ENCODE data around the gene TRAFD1.

DNA sequence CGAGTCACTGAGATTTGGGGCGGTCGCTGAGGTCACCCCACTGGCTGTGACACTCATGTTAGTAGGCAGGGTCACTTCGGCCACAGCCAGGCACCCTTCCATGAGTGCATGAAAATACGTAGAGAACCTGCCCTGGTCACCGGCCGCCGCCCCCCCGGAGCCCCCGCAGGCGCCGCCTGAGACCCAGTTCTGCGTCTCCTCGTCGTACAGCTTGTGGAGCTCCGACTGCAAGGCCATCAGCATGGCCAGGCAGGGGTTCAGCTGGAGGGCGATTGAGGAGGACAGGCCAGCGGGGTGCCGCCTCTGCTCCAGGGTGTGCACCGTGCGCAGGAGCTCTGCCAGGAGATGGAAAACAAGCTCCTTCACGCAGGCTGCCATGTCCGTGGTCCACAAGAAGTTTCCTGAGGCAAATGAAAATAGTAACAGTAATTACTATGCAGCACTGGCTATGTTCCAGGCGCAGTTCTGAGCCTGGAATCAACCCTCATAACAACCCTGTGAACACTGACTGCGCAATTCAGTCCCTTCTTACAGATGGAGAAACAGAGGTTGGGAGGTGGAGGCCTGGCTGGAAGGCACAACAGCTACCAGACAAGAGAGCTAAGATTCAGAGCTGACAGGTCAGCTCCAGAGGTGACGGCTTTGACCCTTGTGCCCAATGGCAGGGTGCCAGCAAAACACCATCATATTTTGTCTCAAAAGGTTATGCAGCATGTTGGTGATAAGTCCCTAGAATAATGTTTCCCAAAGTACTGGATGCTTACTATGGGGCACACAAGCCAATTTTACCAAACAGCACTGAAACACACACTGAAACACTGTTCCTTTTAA is 59.9 kb downstream of the TRAFD1 start:
- TF ChIP-seq, protein P1, sequence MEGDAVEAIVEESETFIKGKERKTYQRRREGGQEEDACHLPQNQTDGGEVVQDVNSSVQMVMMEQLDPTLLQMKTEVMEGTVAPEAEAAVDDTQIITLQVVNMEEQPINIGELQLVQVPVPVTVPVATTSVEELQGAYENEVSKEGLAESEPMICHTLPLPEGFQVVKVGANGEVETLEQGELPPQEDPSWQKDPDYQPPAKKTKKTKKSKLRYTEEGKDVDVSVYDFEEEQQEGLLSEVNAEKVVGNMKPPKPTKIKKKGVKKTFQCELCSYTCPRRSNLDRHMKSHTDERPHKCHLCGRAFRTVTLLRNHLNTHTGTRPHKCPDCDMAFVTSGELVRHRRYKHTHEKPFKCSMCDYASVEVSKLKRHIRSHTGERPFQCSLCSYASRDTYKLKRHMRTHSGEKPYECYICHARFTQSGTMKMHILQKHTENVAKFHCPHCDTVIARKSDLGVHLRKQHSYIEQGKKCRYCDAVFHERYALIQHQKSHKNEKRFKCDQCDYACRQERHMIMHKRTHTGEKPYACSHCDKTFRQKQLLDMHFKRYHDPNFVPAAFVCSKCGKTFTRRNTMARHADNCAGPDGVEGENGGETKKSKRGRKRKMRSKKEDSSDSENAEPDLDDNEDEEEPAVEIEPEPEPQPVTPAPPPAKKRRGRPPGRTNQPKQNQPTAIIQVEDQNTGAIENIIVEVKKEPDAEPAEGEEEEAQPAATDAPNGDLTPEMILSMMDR (IDR thresholded peaks at IDR 0.05; ENCODE audit: low read depth, low read length): no peak
- TF ChIP-seq EZH2phosphoT487 (IDR thresholded peaks at IDR 0.05; ENCODE audit: low read depth): no peak
